KMS-11 (cell line): ENCODE measurements around the gene ARHGAP24.

Experiments
- H2AFZ ChIP-seq: fragments of 200-600 bp; sonication (generic); 2 replicates; pipeline ENCODE4 v1.6.1; 2016; ENCODE audit warnings: antibody characterized with exemption, mixed run types, low read depth
- H3K27ac ChIP-seq: fragments of 200-600 bp; sonication (generic); 2 replicates; pipeline ENCODE4 v1.6.1; 2016; ENCODE audit warnings: mild to moderate bottlenecking, mixed run types
- H3K27me3 ChIP-seq: fragments of 200-600 bp; sonication (generic); 2 replicates; pipeline ENCODE4 v1.6.1; 2017; ENCODE audit warnings: mild to moderate bottlenecking, low read depth, mixed run types, moderate library complexity; ENCODE audit not compliant: insufficient read depth
- H3K36me3 ChIP-seq: fragments of 200-600 bp; sonication (generic); 2 replicates; pipeline ENCODE4 v1.6.1; 2017; ENCODE audit warnings: mild to moderate bottlenecking, mixed run types; ENCODE audit not compliant: insufficient read depth
- H3K4me1 ChIP-seq: fragments of 200-600 bp; sonication (generic); 2 replicates; pipeline ENCODE4 v1.6.1; 2016; ENCODE audit warnings: mild to moderate bottlenecking, low read depth, mixed run types; ENCODE audit not compliant: poor library complexity, severe bottlenecking
- H3K4me2 ChIP-seq: fragments of 200-600 bp; sonication (generic); 2 replicates; pipeline ENCODE4 v1.7.0; 2016; ENCODE audit warnings: mild to moderate bottlenecking, mixed run types
- H3K4me3 ChIP-seq: fragments of 200-600 bp; sonication (generic); IDR thresholded peaks from 2 replicates; pipeline ENCODE4 v1.6.1; 2017; ENCODE audit warnings: low read depth, low read length, mixed read lengths; ENCODE audit not compliant: insufficient read depth
- H3K79me2 ChIP-seq: fragments of 200-600 bp; sonication (generic); 2 replicates; pipeline ENCODE4 v1.6.1; 2016; ENCODE audit warnings: low read depth, mixed run types; ENCODE audit not compliant: insufficient read depth
- H3K9ac ChIP-seq: fragments of 200-600 bp; sonication (generic); 2 replicates; pipeline ENCODE4 v1.6.1; 2016; ENCODE audit warnings: mild to moderate bottlenecking, mixed run types
- H4K20me1 ChIP-seq: fragments of 200-600 bp; sonication (generic); 2 replicates; pipeline ENCODE4 v1.6.1; 2016; ENCODE audit warnings: mild to moderate bottlenecking, mixed run types; ENCODE audit not compliant: insufficient read depth
- CTCF ChIP-seq: fragments of 200-600 bp; sonication (generic); conservative IDR thresholded peaks from 2 replicates; pipeline ENCODE4 v1.6.1; 2017; ENCODE audit warnings: low read depth, mild to moderate bottlenecking, antibody characterized with exemption, low read length, moderate library complexity, mixed read lengths

ARHGAP24 gene

GRCh38 chr4:85430697-85431096 lies 44.3 kb upstream of the ARHGAP24 start:
- H3K4me1 ChIP-seq: no peaks in the 10 kb centered on the region
- H3K9ac ChIP-seq: no peak overlapping the region
- H4K20me1 ChIP-seq: no peaks in the 10 kb centered on the region
- no peak for TF ChIP-seq CTCF
- H3K27ac ChIP-seq: no peak overlapping the region
- no peaks in the 10 kb centered on the region for H3K27me3 ChIP-seq
- no peak overlapping the region for H3K4me2 ChIP-seq
- H3K36me3 ChIP-seq: no peaks in the 10 kb centered on the region
- no peak overlapping the region for H2AFZ ChIP-seq
- H3K79me2 ChIP-seq: no peaks in the 10 kb centered on the region
- no peak overlapping the region for H3K4me3 ChIP-seq

GRCh38 chr4:85431156-85431555 lies 43.8 kb upstream of the ARHGAP24 start:
- no peak overlapping the region for H3K4me3 ChIP-seq
- no peaks in the 10 kb centered on the region for H3K27me3 ChIP-seq
- H4K20me1 ChIP-seq: no peaks in the 10 kb centered on the region
- no peak for TF ChIP-seq CTCF
- H3K9ac ChIP-seq: no peak overlapping the region
- H2AFZ ChIP-seq: no peak overlapping the region
- no peaks in the 10 kb centered on the region for H3K79me2 ChIP-seq
- no peak overlapping the region for H3K27ac ChIP-seq
- H3K4me2 ChIP-seq: no peak overlapping the region
- H3K36me3 ChIP-seq: no peaks in the 10 kb centered on the region
- no peaks in the 10 kb centered on the region for H3K4me1 ChIP-seq

GRCh38 chr4:85431881-85432485 lies 43.0 kb upstream of the ARHGAP24 start:
- H3K27ac ChIP-seq: no peak overlapping the region
- H3K9ac ChIP-seq: no peak overlapping the region
- no peaks in the 10 kb centered on the region for H3K4me1 ChIP-seq
- H3K27me3 ChIP-seq: no peaks in the 10 kb centered on the region
- H3K79me2 ChIP-seq: no peaks in the 10 kb centered on the region
- TF ChIP-seq CTCF: no peak
- H2AFZ ChIP-seq: no peak overlapping the region
- no peak overlapping the region for H3K4me2 ChIP-seq
- no peak overlapping the region for H3K4me3 ChIP-seq
- no peaks in the 10 kb centered on the region for H3K36me3 ChIP-seq
- H4K20me1 ChIP-seq: no peaks in the 10 kb centered on the region

GRCh38 chr4:85445050-85445639 lies 29.8 kb upstream of the ARHGAP24 start:
- no peak overlapping the region for H3K27ac ChIP-seq
- TF ChIP-seq CTCF: no peak
- no peaks in the 10 kb centered on the region for H3K4me1 ChIP-seq
- no peaks in the 10 kb centered on the region for H3K36me3 ChIP-seq
- H3K27me3 ChIP-seq: no peaks in the 10 kb centered on the region
- H2AFZ ChIP-seq: no peak overlapping the region
- H3K79me2 ChIP-seq: no peaks in the 10 kb centered on the region
- H4K20me1 ChIP-seq: no peaks in the 10 kb centered on the region
- H3K4me3 ChIP-seq: no peak overlapping the region
- no peak overlapping the region for H3K4me2 ChIP-seq
- H3K9ac ChIP-seq: no peak overlapping the region
